Nephron progenitor cell (in vitro differentiated cells): Measurements from ENCODE around the gene CALML6.

Experiments used
- DNase-seq: peaks from one replicate; pipeline ENCODE4 v3.0.0; 2021
- H3K27ac Mint-ChIP-seq: 2 replicates; pipeline ENCODE4 v1.8.0; 2021; ENCODE audit warnings: mild to moderate bottlenecking, moderate library complexity, mixed read lengths
- H3K27me3 Mint-ChIP-seq: 2 replicates; pipeline ENCODE4 v1.8.0; 2021; ENCODE audit warnings: mild to moderate bottlenecking, low read depth, mixed read lengths; ENCODE audit not compliant: poor library complexity
- H3K36me3 Mint-ChIP-seq: 2 replicates; pipeline ENCODE4 v1.8.0; 2021; ENCODE audit warnings: low read depth, mixed read lengths
- H3K4me1 Mint-ChIP-seq: 2 replicates; pipeline ENCODE4 v1.8.0; 2021; ENCODE audit warnings: mixed read lengths
- H3K4me3 Mint-ChIP-seq: 2 replicates; pipeline ENCODE4 v1.8.0; 2021; ENCODE audit warnings: mild to moderate bottlenecking, moderate library complexity, mixed read lengths
- H3K9me3 Mint-ChIP-seq: 2 replicates; pipeline ENCODE4 v1.8.0; 2021; ENCODE audit warnings: mild to moderate bottlenecking, moderate library complexity, mixed read lengths
- TF ChIP-seq, protein P1 (sequence below): fragments of 200-600 bp; sonication (generic); IDR thresholded peaks from 2 replicates; pipeline ENCODE4 v1.5.0; 2021; ENCODE audit warnings: antibody characterized with exemption

Gene CALML6

DNA sequence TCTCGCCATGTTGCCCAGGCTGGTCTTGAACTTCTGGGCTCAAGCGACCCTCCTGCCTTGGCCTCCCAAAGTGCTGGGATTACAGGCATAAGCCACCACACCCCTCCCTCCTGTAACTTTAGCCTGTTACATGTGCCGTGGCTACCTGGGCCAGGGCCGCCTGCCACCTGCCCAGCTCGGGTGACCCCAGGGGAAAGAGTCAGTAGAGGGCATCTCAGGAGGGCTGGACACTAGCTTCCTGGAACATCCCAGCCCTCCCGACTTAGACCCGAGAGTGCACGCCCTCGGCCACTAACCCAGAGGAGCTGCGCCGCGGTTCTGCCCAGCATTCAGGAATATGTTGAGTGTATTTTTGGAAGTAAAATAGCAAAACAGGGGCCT lies 44.4 kb downstream of the CALML6 start:
- TF ChIP-seq, protein P1, sequence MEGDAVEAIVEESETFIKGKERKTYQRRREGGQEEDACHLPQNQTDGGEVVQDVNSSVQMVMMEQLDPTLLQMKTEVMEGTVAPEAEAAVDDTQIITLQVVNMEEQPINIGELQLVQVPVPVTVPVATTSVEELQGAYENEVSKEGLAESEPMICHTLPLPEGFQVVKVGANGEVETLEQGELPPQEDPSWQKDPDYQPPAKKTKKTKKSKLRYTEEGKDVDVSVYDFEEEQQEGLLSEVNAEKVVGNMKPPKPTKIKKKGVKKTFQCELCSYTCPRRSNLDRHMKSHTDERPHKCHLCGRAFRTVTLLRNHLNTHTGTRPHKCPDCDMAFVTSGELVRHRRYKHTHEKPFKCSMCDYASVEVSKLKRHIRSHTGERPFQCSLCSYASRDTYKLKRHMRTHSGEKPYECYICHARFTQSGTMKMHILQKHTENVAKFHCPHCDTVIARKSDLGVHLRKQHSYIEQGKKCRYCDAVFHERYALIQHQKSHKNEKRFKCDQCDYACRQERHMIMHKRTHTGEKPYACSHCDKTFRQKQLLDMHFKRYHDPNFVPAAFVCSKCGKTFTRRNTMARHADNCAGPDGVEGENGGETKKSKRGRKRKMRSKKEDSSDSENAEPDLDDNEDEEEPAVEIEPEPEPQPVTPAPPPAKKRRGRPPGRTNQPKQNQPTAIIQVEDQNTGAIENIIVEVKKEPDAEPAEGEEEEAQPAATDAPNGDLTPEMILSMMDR = no peak
- H3K27me3 Mint-ChIP-seq = peaks cover 17% of the 10 kb centered on the region
- DNase-seq = no peak
- H3K4me1 Mint-ChIP-seq = peaks cover 54% of the 10 kb centered on the region
- no peaks in the 10 kb centered on the region for H3K36me3 Mint-ChIP-seq
- no peak overlapping the region for H3K4me3 Mint-ChIP-seq
- H3K27ac Mint-ChIP-seq = no peak overlapping the region
- peaks cover 8% of the 10 kb centered on the region for H3K9me3 Mint-ChIP-seq

DNA sequence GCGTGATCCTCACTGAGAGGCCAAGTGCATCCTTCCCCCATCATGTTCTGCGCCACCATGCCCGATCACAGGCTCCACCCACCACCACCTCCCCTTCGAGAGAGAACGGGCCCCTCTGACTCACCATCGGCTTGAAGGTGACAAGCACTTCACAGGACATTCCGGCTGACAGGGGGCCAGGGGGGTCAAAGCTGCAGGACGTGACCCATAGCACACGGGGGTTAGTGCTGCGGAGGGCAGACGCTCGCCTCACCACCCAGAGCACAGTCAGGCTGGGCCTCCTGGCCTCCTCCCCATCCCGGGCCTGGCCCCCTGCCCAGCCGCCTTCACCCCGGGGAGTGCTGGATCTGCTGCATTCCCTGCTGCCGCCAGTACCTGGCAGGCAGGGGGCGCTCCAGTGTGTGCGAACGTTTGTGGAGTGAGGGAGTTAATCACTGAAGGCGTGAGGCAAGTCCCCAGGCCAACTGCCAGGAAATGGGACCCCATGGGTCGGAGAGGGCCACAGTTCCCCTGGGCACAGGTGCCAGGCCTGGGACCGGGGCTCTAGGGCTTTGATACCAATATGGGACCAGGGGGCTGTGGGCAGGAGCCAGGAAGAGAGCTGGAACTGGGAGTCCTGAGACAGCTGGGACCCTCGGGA lies 44.9 kb downstream of the CALML6 start:
- no peak overlapping the region for H3K27ac Mint-ChIP-seq
- H3K4me3 Mint-ChIP-seq = peak overlapping the region; percentile 52
- peak; percentile 90 for DNase-seq

DNA sequence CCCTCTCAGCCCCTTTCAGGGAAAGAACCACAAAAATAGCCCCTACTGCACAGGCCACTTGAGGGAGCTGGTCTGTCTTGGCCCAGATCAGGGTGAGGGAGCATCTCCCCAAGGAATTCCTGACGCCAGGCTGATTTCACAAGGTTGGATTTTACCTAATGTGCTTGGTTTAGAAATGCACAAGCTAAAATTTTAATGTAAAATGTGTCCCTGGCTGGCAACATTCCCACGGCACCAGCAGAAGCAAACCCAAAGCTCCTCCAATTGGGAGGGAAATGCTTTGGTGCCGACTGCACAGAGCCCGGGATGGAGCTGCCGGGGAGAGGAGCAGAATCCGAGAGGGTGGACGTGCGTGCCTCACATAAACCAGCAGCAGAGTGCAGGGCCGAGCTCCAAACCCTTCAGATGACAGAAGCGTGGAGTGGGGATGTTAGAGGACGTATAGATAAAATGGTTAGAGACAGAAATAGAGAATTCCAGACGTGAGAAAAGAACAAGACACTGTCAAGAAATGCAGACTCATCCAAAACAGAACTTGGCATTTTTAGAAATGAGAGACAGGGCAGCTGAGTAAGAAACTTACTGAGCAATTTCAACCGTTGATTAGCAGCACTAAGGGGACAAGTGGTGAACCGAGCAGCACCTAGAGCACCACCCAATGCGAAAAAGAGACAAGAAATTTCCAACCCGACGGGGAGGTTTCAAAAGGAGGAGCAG lies 45.6 kb downstream of the CALML6 start:
- H3K36me3 Mint-ChIP-seq = no peaks in the 10 kb centered on the region
- peaks cover 8% of the 10 kb centered on the region for H3K9me3 Mint-ChIP-seq
- TF ChIP-seq, protein P1 = no peak
- no peak overlapping the region for H3K27ac Mint-ChIP-seq
- H3K4me3 Mint-ChIP-seq = peak overlapping the region; percentile 1
- peaks cover 17% of the 10 kb centered on the region for H3K27me3 Mint-ChIP-seq
- peaks cover 43% of the 10 kb centered on the region for H3K4me1 Mint-ChIP-seq
- no peak for DNase-seq

More for the DNA sequence above, 44.9 kb downstream of the CALML6 start:
- Mint-ChIP-seq H3K36me3 (no peaks in the 10 kb centered on the region), H3K27me3 (peaks cover 17% of the 10 kb centered on the region), H3K9me3 (peaks cover 8% of the 10 kb centered on the region), H3K4me1 (peaks cover 50% of the 10 kb centered on the region)
- TF ChIP-seq, protein P1 = peak; percentile 85

DNA sequence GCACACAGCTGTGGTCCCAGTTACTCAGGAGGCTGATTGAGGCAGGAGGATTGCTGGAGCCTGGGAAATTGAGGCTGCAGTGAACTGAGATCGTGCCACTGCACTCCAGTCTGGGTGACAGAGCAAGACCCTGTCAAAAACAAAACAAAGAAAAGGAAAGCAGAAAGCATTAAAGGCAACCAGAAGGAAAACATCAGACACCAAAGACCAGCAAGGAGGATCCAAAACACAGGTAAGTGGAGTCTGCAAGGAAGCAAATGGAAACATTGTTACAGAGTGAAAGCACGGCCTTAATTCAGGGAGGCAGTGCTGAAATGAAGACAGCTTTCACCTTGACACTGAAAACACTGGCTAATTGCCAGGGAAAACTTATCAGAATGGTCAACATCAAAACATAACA lies 47.7 kb downstream of the CALML6 start:
- peaks cover 17% of the 10 kb centered on the region for H3K27me3 Mint-ChIP-seq

DNA sequence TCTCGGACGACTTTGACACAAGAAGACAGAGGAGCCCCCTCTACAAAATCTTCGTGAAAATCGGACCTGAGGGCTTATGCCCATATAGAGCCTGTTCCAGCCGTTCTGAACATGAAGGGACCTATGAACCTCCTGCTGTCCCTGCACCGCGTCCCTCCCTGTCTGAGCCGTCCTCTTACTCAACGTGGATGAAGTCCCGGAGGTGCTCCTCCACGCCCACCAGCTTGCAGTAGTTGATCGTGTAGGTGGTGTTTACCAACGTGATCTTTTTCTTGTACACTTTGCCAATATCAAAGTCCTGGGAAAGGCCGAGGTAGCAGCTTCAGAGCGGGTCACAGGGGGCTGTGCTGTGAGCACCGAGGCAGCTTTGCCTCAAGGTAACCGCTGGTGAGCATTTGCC lies 48.5 kb downstream of the CALML6 start:
- TF ChIP-seq, protein P1 = no peak
- no peak for DNase-seq
- H3K4me3 Mint-ChIP-seq = no peak overlapping the region
- H3K27me3 Mint-ChIP-seq = peaks cover 16% of the 10 kb centered on the region
- peaks cover 39% of the 10 kb centered on the region for H3K4me1 Mint-ChIP-seq
- no peak overlapping the region for H3K27ac Mint-ChIP-seq
- no peaks in the 10 kb centered on the region for H3K36me3 Mint-ChIP-seq
- peaks cover 8% of the 10 kb centered on the region for H3K9me3 Mint-ChIP-seq

More for the DNA sequence above, 47.7 kb downstream of the CALML6 start:
- DNase-seq = no peak
- Mint-ChIP-seq H3K27ac (no peak overlapping the region), H3K36me3 (no peaks in the 10 kb centered on the region), H3K9me3 (peaks cover 8% of the 10 kb centered on the region), H3K4me3 (no peak overlapping the region), H3K4me1 (peaks cover 45% of the 10 kb centered on the region)
- TF ChIP-seq, protein P1 = no peak
